ENCODE measurements around the gene GOLIM4. TPM values are rescaled to one million over a fixed set of nuclear protein-coding genes. Genes with fewer than 3 reads are reported as not detected.

GOLIM4 gene
- total and polyA plus RNA-seq, 2 experiments from 2014 or later, result 34.4 to 50.5 TPM

DNA sequence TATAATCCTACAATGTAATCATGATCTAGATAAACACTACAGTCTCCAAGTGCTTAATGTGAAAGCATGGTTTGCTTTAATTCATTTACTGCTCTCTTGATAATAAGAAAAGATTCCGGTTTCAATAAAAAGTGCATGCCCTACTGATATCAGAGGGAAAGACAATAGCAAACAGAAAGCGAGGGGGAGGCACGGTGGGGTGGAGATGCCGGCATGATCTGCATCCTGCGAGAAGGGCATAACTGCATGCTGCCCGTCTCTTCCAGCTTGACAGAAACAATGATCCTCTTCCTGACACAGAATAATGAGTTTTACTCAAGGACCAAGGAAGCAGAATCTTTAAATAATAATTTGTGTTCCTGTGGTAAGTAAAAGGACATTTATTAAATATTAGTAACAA lies 51.7 kb downstream of the GOLIM4 start:
- DNase-seq (ENCODE audit: low spot score) (no peak), ATAC-seq (no peak)
- Histone ChIP-seq H3K4me2 (no peak overlapping the region), H2AFZ (no peak overlapping the region), H3K4me3 (no peak overlapping the region), H3K36me3 (ENCODE audit: insufficient read depth) (no peaks in the 10 kb centered on the region), H4K20me1 (replicated peaks; ENCODE audit: insufficient read depth) (no peaks in the 10 kb centered on the region), H3K9me2 (ENCODE audit: insufficient read depth) (no peaks in the 10 kb centered on the region), H3K27ac (ENCODE audit: low read depth) (no peak overlapping the region), H3K27me3 (ENCODE audit: insufficient read depth) (no peaks in the 10 kb centered on the region), H3K79me2 (replicated peaks; ENCODE audit: insufficient read depth) (peaks cover 9% of the 10 kb centered on the region; the same call in 1 of the 2 replicates), H3F3A (replicated peaks; ENCODE audit: low read depth) (no peaks in the 10 kb centered on the region), H3K4me1 (ENCODE audit: insufficient read depth) (peaks cover 15% of the 10 kb centered on the region)
- Mint-ChIP-seq H3K27ac (no peak overlapping the region), H3K9me3 (no peaks in the 10 kb centered on the region; the same call in 2 of the 3 replicates), H3K4me3 (no peak overlapping the region), H3K4me1 (peaks cover 17% of the 10 kb centered on the region), H3K36me3 (ENCODE audit: low read depth) (peaks cover 10% of the 10 kb centered on the region), H3K27me3 (ENCODE audit: insufficient read depth, low read depth, poor library complexity) (peaks cover 4% of the 10 kb centered on the region)
- no peak for TF ChIP-seq POLR2AphosphoS5 (IDR thresholded peaks at IDR 0.05; ENCODE audit: low read depth)
- no peak for TF ChIP-seq EZH2 (IDR thresholded peaks at IDR 0.05; ENCODE audit: low read depth, unreplicated experiment)
- no peak for TF ChIP-seq ZNF114 (CRISPR knock-in tag; IDR thresholded peaks at IDR 0.05)
- no peak for TF ChIP-seq EZH2phosphoT487 (IDR thresholded peaks at IDR 0.05; ENCODE audit: unreplicated experiment)
- TF ChIP-seq, protein P1, sequence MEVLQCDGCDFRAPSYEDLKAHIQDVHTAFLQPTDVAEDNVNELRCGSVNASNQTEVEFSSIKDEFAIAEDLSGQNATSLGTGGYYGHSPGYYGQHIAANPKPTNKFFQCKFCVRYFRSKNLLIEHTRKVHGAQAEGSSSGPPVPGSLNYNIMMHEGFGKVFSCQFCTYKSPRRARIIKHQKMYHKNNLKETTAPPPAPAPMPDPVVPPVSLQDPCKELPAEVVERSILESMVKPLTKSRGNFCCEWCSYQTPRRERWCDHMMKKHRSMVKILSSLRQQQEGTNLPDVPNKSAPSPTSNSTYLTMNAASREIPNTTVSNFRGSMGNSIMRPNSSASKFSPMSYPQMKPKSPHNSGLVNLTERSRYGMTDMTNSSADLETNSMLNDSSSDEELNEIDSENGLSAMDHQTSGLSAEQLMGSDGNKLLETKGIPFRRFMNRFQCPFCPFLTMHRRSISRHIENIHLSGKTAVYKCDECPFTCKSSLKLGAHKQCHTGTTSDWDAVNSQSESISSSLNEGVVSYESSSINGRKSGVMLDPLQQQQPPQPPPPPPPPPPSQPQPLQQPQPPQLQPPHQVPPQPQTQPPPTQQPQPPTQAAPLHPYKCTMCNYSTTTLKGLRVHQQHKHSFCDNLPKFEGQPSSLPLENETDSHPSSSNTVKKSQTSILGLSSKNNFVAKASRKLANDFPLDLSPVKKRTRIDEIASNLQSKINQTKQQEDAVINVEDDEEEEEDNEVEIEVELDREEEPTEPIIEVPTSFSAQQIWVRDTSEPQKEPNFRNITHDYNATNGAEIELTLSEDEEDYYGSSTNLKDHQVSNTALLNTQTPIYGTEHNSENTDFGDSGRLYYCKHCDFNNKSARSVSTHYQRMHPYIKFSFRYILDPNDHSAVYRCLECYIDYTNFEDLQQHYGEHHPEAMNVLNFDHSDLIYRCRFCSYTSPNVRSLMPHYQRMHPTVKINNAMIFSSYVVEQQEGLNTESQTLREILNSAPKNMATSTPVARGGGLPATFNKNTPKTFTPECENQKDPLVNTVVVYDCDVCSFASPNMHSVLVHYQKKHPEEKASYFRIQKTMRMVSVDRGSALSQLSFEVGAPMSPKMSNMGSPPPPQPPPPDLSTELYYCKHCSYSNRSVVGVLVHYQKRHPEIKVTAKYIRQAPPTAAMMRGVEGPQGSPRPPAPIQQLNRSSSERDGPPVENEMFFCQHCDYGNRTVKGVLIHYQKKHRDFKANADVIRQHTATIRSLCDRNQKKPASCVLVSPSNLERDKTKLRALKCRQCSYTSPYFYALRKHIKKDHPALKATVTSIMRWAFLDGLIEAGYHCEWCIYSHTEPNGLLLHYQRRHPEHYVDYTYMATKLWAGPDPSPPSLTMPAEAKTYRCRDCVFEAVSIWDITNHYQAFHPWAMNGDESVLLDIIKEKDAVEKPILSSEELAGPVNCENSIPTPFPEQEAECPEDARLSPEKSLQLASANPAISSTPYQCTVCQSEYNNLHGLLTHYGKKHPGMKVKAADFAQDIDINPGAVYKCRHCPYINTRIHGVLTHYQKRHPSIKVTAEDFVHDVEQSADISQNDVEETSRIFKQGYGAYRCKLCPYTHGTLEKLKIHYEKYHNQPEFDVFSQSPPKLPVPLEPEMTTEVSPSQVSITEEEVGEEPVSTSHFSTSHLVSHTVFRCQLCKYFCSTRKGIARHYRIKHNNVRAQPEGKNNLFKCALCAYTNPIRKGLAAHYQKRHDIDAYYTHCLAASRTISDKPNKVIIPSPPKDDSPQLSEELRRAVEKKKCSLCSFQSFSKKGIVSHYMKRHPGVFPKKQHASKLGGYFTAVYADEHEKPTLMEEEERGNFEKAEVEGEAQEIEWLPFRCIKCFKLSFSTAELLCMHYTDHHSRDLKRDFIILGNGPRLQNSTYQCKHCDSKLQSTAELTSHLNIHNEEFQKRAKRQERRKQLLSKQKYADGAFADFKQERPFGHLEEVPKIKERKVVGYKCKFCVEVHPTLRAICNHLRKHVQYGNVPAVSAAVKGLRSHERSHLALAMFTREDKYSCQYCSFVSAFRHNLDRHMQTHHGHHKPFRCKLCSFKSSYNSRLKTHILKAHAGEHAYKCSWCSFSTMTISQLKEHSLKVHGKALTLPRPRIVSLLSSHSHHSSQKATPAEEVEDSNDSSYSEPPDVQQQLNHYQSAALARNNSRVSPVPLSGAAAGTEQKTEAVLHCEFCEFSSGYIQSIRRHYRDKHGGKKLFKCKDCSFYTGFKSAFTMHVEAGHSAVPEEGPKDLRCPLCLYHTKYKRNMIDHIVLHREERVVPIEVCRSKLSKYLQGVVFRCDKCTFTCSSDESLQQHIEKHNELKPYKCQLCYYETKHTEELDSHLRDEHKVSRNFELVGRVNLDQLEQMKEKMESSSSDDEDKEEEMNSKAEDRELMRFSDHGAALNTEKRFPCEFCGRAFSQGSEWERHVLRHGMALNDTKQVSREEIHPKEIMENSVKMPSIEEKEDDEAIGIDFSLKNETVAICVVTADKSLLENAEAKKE (CRISPR knock-in tag; IDR thresholded peaks at IDR 0.05), result no peak
- TF ChIP-seq JUNB (IDR thresholded peaks at IDR 0.05; ENCODE audit: unreplicated experiment), result no peak
- TF ChIP-seq STAT1 (IDR thresholded peaks at IDR 0.05; ENCODE audit: unreplicated experiment), result no peak
- TF ChIP-seq NANOG (IDR thresholded peaks at IDR 0.05; ENCODE audit: borderline replicate concordance), result no peak
- TF ChIP-seq, protein P2, sequence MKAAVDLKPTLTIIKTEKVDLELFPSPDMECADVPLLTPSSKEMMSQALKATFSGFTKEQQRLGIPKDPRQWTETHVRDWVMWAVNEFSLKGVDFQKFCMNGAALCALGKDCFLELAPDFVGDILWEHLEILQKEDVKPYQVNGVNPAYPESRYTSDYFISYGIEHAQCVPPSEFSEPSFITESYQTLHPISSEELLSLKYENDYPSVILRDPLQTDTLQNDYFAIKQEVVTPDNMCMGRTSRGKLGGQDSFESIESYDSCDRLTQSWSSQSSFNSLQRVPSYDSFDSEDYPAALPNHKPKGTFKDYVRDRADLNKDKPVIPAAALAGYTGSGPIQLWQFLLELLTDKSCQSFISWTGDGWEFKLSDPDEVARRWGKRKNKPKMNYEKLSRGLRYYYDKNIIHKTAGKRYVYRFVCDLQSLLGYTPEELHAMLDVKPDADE (IDR thresholded peaks at IDR 0.05), result no peak
- TF ChIP-seq, protein P3, sequence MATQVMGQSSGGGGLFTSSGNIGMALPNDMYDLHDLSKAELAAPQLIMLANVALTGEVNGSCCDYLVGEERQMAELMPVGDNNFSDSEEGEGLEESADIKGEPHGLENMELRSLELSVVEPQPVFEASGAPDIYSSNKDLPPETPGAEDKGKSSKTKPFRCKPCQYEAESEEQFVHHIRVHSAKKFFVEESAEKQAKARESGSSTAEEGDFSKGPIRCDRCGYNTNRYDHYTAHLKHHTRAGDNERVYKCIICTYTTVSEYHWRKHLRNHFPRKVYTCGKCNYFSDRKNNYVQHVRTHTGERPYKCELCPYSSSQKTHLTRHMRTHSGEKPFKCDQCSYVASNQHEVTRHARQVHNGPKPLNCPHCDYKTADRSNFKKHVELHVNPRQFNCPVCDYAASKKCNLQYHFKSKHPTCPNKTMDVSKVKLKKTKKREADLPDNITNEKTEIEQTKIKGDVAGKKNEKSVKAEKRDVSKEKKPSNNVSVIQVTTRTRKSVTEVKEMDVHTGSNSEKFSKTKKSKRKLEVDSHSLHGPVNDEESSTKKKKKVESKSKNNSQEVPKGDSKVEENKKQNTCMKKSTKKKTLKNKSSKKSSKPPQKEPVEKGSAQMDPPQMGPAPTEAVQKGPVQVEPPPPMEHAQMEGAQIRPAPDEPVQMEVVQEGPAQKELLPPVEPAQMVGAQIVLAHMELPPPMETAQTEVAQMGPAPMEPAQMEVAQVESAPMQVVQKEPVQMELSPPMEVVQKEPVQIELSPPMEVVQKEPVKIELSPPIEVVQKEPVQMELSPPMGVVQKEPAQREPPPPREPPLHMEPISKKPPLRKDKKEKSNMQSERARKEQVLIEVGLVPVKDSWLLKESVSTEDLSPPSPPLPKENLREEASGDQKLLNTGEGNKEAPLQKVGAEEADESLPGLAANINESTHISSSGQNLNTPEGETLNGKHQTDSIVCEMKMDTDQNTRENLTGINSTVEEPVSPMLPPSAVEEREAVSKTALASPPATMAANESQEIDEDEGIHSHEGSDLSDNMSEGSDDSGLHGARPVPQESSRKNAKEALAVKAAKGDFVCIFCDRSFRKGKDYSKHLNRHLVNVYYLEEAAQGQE (IDR thresholded peaks at IDR 0.05; ENCODE audit: unreplicated experiment), result no peak
- TF ChIP-seq ZNF331 (CRISPR knock-in tag; IDR thresholded peaks at IDR 0.05; ENCODE audit: low read depth), result no peak
- TF ChIP-seq, protein P4, sequence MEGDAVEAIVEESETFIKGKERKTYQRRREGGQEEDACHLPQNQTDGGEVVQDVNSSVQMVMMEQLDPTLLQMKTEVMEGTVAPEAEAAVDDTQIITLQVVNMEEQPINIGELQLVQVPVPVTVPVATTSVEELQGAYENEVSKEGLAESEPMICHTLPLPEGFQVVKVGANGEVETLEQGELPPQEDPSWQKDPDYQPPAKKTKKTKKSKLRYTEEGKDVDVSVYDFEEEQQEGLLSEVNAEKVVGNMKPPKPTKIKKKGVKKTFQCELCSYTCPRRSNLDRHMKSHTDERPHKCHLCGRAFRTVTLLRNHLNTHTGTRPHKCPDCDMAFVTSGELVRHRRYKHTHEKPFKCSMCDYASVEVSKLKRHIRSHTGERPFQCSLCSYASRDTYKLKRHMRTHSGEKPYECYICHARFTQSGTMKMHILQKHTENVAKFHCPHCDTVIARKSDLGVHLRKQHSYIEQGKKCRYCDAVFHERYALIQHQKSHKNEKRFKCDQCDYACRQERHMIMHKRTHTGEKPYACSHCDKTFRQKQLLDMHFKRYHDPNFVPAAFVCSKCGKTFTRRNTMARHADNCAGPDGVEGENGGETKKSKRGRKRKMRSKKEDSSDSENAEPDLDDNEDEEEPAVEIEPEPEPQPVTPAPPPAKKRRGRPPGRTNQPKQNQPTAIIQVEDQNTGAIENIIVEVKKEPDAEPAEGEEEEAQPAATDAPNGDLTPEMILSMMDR (conservative IDR thresholded peaks at IDR 0.05; ENCODE audit: low read depth in 2 of 2), result no peak
- TF ChIP-seq CREB1 (CRISPR knock-in tag; IDR thresholded peaks at IDR 0.05; ENCODE audit: low read depth), result no peak
